Hepatocyte (in vitro differentiated cells): ENCODE results near the gene STRBP.

Experiments used
- CTCF ChIP-seq: fragments of 200-600 bp; sonication (generic); IDR thresholded peaks from 2 replicates; pipeline ENCODE4 v1.5.1; 2016; ENCODE audit warnings: antibody characterized with exemption, mild to moderate bottlenecking; ENCODE audit not compliant: poor library complexity
- EZH2 ChIP-seq: fragments of 200-600 bp; sonication (generic); IDR thresholded peaks from 2 replicates; pipeline ENCODE4 v1.6.1; 2016; ENCODE audit warnings: antibody characterized with exemption, mild to moderate bottlenecking, borderline replicate concordance
- EZH2phosphoT487 ChIP-seq: fragments of 200-600 bp; sonication (generic); IDR thresholded peaks from one replicate; pipeline ENCODE4 v1.6.1; 2018; ENCODE audit warnings: antibody characterized with exemption, mild to moderate bottlenecking, low read depth, moderate library complexity; ENCODE audit not compliant: unreplicated experiment, severe bottlenecking

- TF ChIP-seq CTCF (no peak), EZH2 (no peak), EZH2phosphoT487 (no peak)
Measured at GRCh38 chr9:123217128-123217654, 51.2 kb downstream of the STRBP start.
